MV-4-11 (cell line): Measurements from ENCODE around the gene IQGAP3.

Experiments
- DNase-seq: peaks from one replicate; lab custom pipeline; 2025; lab: John Stamatoyannopoulos, UW

IQGAP3 gene

GRCh38 chr1:156480411-156481192, 91.8 kb downstream of the IQGAP3 start:
- DNase-seq = peak; percentile 49

- peak; percentile 69 for DNase-seq
These were observed 92.4 kb downstream of the IQGAP3 start for GRCh38 chr1:156480016-156480370.

GRCh38 chr1:156479093-156480015, 93.0 kb downstream of the IQGAP3 start:
- no peak for DNase-seq

GRCh38 chr1:156478250-156478627, 94.1 kb downstream of the IQGAP3 start:
- no peak for DNase-seq

- DNase-seq = no peak
These were observed 94.7 kb downstream of the IQGAP3 start for GRCh38 chr1:156477526-156478249.

- DNase-seq = no peak
These were observed 95.7 kb downstream of the IQGAP3 start for GRCh38 chr1:156476501-156477298.

- DNase-seq = no peak
These were observed 96.5 kb downstream of the IQGAP3 start for GRCh38 chr1:156475568-156476500.
